Aorta (tissue), 5 donors: ENCODE results near the gene ERGIC1. TPM values are rescaled to one million over a fixed set of nuclear protein-coding genes. Genes with fewer than 3 reads are reported as not detected.
A peak's percentile ranks its signal among the peaks of the same experiment; 100 is the strongest.

Experiments used
- ATAC-seq: fragments of 200-7000 bp; cut with Tn5 transposase; one replicate; pipeline ENCODE4 v1.9.1; 2022; ENCODE audit warnings: moderate library complexity; ENCODE audit not compliant: low FRiP score
- DNase-seq, 2 donors: peaks; one replicate each; pipeline ENCODE4 v3.0.0-alpha.2; 2020
- H3K27ac ChIP-seq, 2 donors: one replicate each; pipeline ENCODE4 v1.5.1; 2013; ENCODE audit warnings: low read length in 2 of 2, mild to moderate bottlenecking in 2 of 2, moderate library complexity in 2 of 2, control low read depth in 1 of 2, inconsistent platforms in 1 of 2, low read depth in 1 of 2
- H3K27me3 ChIP-seq, 2 donors: one replicate each; pipeline ENCODE4 v1.6.1; 2013; ENCODE audit warnings: control low read depth in 1 of 2, low read length in 1 of 2, mild to moderate bottlenecking in 1 of 2, moderate library complexity in 1 of 2; ENCODE audit not compliant: insufficient read depth in 2 of 2, control insufficient read depth in 1 of 2
- H3K36me3 ChIP-seq, 2 donors: one replicate each; pipeline ENCODE4 v1.6.1; 2013; ENCODE audit warnings: control low read depth in 1 of 2, low read length in 1 of 2, mild to moderate bottlenecking in 1 of 2; ENCODE audit not compliant: insufficient read depth in 2 of 2, control insufficient read depth in 1 of 2
- H3K4me1 ChIP-seq, 2 donors: one replicate each; pipeline ENCODE4 v1.6.1; 2013; ENCODE audit warnings: low read length in 2 of 2, control low read depth in 1 of 2, mild to moderate bottlenecking in 1 of 2, moderate library complexity in 1 of 2; ENCODE audit not compliant: insufficient read depth in 2 of 2, control insufficient read depth in 1 of 2
- H3K4me3 ChIP-seq, 2 donors: one replicate each; pipeline ENCODE4 v1.5.1; 2013; ENCODE audit warnings: low read length in 2 of 2, control low read depth in 1 of 2, mild to moderate bottlenecking in 1 of 2
- H3K9me3 ChIP-seq: one replicate; pipeline ENCODE4 v1.6.1; 2013; ENCODE audit warnings: mild to moderate bottlenecking, low read length; ENCODE audit not compliant: control insufficient read depth
- WGBS, 2 donors: extraction: QIAGEN DNeasy Blood & Tissue Kit; methylation state at CpG; one replicate each; pipeline ENCODE4 v1.1.7; 2013; 5-methylcytosine and 5-hydroxymethylcytosine counted together
- intact Hi-C, 2 donors: fragments of 100-400 bp; cut with DNase I; formaldehyde crosslinking; loops; one replicate each; pipeline versions ENCODE4 v1.14.2 to v1.15.0; 2022
- polyA plus RNA-seq, 2 donors: library from polyadenylated mRNA; stranded (reverse); fragments of 200-250 nt; gene quantifications; one replicate each; pipeline ENCODE4 v1.2.3, GENCODE V29; 2013
- total RNA-seq, 2 donors: library from RNA; stranded (reverse); fragmentation: NEBNext Ultra II Directional; extraction: Animal tissue kit (Norgen Biotek cat#: 25700); gene quantifications; one replicate each; pipeline ENCODE4 v1.2.1, GENCODE V29; 2021
- donor health status: healthy with polysubstance abuse.
- donor health status: Bipolar disorder and iron deficiency.
- donor health status: DM: no; HTN: no; CAD: no.
- donor health status: DM: no; HTN: no; CAD: no.
- donor health status: DM: yes; HTN: yes; CAD: no.

The ERGIC1 gene
- total and polyA plus RNA-seq, 4 donors: 122 to 170 (median 130) TPM

- intact Hi-C loops: no loop called here
- peak in 1 of 2 donors; percentile 78 for DNase-seq
- ATAC-seq: no peak
Observed at GRCh38 chr5:172820046-172820767, 13.8 kb upstream of the ERGIC1 start.

DNA sequence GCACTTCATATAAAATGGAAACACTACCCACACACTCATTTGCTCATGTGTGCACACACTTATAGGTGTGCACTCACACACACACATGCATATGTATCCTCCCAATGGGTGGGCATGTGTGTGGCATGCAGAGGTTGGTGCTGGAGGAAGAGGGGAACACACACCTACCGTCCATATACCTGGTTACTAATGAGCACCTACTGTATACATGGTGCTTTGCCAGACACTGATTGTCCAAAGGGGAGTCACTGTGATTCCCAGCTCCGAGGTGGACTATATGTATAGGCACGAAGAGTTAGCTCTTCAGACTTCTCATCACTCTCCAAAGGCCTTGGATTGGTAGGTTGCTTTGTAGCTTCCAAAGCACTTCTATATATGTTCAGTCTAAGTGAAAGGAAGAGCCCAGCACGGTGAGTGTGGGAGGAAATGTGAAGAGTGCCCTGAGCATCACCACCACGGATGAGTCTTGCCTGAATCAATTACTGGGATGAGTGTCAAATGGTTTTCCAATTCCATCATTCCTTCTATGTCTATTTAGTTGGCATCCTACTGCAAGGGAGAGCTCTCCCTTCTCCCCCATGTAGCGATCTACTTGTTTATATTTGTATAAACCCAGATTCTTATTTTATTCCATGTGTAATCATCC, 12.6 kb upstream of the ERGIC1 start:
- intact Hi-C loops: no loop called here
- Histone ChIP-seq H3K4me1 (no peaks in the 10 kb centered on the region), H3K27ac (no peak overlapping the region), H3K27me3 (no peaks in the 10 kb centered on the region), H3K9me3 (peaks cover 2% of the 10 kb centered on the region), H3K4me3 (no peak overlapping the region), H3K36me3 (no peaks in the 10 kb centered on the region)
- WGBS, 2 donors: 81 to 83% methylated on average over 6 of the region's 6 CpGs
- peak in 1 of 2 donors; percentile 24 for DNase-seq
- no peak for ATAC-seq

More at GRCh38 chr5:172820046-172820767, 13.8 kb upstream of the ERGIC1 start:
- no peaks in the 10 kb centered on the region for H3K36me3 ChIP-seq
- H3K9me3 ChIP-seq: no peaks in the 10 kb centered on the region
- H3K4me3 ChIP-seq: no peak overlapping the region
- H3K27ac ChIP-seq: no peak overlapping the region
- no peaks in the 10 kb centered on the region for H3K27me3 ChIP-seq
- H3K4me1 ChIP-seq: no peaks in the 10 kb centered on the region
- WGBS, 2 donors: 49 to 52% methylated on average over 16 of the region's 16 CpGs

DNA sequence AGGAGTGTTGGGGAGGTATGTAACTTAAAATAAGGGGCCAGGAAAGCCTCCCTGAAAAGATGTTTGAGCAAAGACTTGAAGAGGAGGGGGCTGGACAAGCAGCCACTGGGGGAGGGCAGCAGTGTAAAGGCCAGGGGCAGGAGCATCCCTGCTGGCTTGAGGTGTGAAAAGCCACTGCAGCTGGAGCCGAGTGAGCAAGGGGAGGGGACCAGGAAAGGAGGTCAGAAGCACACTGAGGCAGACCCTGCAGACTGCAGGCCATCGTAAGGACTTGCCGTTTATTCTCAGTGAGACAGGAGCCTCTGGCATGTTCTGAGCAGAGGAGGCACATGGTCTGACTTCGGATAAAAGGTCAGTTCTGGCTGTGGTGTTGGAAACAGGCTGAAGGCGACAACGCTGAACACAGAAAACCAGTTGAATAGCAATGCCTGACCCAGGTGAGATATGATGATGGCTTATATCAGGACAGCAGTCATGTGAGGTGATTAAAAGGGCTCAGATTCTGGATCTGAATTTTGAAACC, 10.2 kb upstream of the ERGIC1 start:
- Histone ChIP-seq H3K4me1 (no peaks in the 10 kb centered on the region), H3K27ac (no peak overlapping the region), H3K36me3 (no peaks in the 10 kb centered on the region), H3K27me3 (no peaks in the 10 kb centered on the region), H3K4me3 (no peak overlapping the region), H3K9me3 (peaks cover 2% of the 10 kb centered on the region)
- WGBS, 2 donors: 77 to 81% methylated on average over 6 of the region's 6 CpGs
- DNase-seq (peak in 1 of 2 donors; percentile 36), ATAC-seq (no peak)
- intact Hi-C loops: no loop called here

GRCh38 chr5:172825610-172826204, 8.3 kb upstream of the ERGIC1 start:
- intact Hi-C loops: no loop called here
- H3K4me1 ChIP-seq: no peaks in the 10 kb centered on the region
- H3K27ac ChIP-seq: no peak overlapping the region
- 50 to 72% methylated on average over 2 of the region's 2 CpGs for WGBS, 2 donors
- H3K27me3 ChIP-seq: no peaks in the 10 kb centered on the region
- no peak overlapping the region for H3K4me3 ChIP-seq
- no peaks in the 10 kb centered on the region for H3K36me3 ChIP-seq
- no peak for ATAC-seq
- peak in 1 of 2 donors; percentile 2 for DNase-seq
- peaks cover 2% of the 10 kb centered on the region for H3K9me3 ChIP-seq

DNA sequence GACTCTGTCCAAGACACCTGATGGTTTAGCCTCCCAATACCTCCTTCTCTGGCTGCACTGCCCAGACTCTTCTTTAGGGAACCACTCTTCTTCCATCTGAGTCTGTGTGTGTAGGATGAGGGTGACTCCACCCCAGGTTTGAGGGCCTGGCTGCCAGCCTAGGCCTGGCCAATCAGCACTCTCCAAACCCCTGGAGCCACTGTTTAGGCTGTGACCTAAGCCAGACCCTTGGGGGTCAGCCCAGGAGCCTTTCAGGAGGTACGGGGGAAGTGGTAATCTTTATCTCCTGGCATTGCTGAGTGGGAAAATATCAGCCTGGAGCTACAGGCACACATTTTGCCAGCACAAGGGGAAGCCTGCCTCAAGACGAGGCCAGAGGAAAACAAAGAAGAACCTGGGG, 6.2 kb upstream of the ERGIC1 start:
- ATAC-seq (no peak), DNase-seq (peak in 1 of 2 donors; percentile 7)
- Histone ChIP-seq H3K9me3 (peaks cover 2% of the 10 kb centered on the region), H3K27me3 (no peaks in the 10 kb centered on the region), H3K27ac (no peak overlapping the region), H3K36me3 (no peaks in the 10 kb centered on the region), H3K4me3 (no peak overlapping the region), H3K4me1 (no peaks in the 10 kb centered on the region)
- intact Hi-C loops: no loop called here
- WGBS, 2 donors: 57 to 64% methylated on average over 2 of the region's 2 CpGs

DNA sequence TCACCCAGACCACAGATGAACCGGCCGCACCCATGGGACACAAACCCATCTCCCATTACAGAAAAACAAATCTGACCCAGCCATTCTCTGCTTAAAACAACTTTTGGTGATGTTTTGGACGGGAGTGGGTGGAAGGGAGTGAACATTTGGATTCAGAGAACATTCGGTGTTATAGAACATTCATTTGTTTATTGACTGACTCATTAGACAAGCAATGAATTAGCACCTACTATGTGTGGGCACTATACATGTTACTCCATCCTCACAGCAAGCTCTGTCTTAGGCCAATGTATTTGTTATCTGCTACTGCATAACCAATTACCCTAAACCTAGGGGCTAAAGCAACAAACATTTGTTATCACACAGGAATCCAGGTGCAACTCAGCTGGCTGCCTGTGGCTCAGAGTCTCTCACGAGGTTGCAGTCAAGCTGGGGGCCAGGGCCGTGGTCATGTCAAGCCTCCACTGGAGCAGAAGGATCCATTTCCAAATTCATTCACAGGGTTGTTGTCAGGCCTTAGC, 5.1 kb upstream of the ERGIC1 start:
- DNase-seq (peak in 1 of 2 donors; percentile 52), ATAC-seq (no peak)
- intact Hi-C loops: no loop called here
- H3K4me3 ChIP-seq: no peak overlapping the region
- 61% methylated on average over 6 of the region's 6 CpGs for WGBS, 2 donors
- no peaks in the 10 kb centered on the region for H3K27me3 ChIP-seq
- no peak overlapping the region for H3K27ac ChIP-seq
- H3K4me1 ChIP-seq: no peaks in the 10 kb centered on the region
- H3K36me3 ChIP-seq: no peaks in the 10 kb centered on the region
- peaks cover 2% of the 10 kb centered on the region for H3K9me3 ChIP-seq

- 96 to 100% methylated on average over 1 of the region's 1 CpG for WGBS, 2 donors
- DNase-seq: no peak
- Histone ChIP-seq H3K36me3 (no peaks in the 10 kb centered on the region), H3K4me3 (no peak overlapping the region), H3K27ac (no peak overlapping the region), H3K9me3 (peaks cover 2% of the 10 kb centered on the region), H3K4me1 (no peaks in the 10 kb centered on the region), H3K27me3 (no peaks in the 10 kb centered on the region)
- intact Hi-C loops: loop anchor here in 1 of 2 donors (5.0 kb wide), 1 partner anchor 33 kb away; no protein-coding TSS in a partner anchor
- ATAC-seq: no peak
Observed at GRCh38 chr5:172830275-172830799, 3.7 kb upstream of the ERGIC1 start.

- DNase-seq (peak in 1 of 2 donors; percentile 64), ATAC-seq (no peak)
- no peaks in the 10 kb centered on the region for H3K4me1 ChIP-seq
- WGBS, 2 donors: 73 to 77% methylated on average over 14 of the region's 14 CpGs
- H3K27ac ChIP-seq: no peak overlapping the region
- H3K36me3 ChIP-seq: no peaks in the 10 kb centered on the region
- H3K9me3 ChIP-seq: peaks cover under 1% of the 10 kb centered on the region
- intact Hi-C loops: loop anchor here in 1 of 2 donors (5.0 kb wide), 1 partner anchor 34 kb away; no protein-coding TSS in a partner anchor
- H3K4me3 ChIP-seq: no peak overlapping the region
- H3K27me3 ChIP-seq: no peaks in the 10 kb centered on the region
Observed at GRCh38 chr5:172830876-172831662, 3.0 kb upstream of the ERGIC1 start.
